Measurements from ENCODE around the gene ELOVL7. TPM values are rescaled to one million over a fixed set of nuclear protein-coding genes. Genes with fewer than 3 reads are reported as not detected.

The ELOVL7 gene
- total RNA-seq, 1 experiment from 2014 or later = 20.0 TPM

DNA sequence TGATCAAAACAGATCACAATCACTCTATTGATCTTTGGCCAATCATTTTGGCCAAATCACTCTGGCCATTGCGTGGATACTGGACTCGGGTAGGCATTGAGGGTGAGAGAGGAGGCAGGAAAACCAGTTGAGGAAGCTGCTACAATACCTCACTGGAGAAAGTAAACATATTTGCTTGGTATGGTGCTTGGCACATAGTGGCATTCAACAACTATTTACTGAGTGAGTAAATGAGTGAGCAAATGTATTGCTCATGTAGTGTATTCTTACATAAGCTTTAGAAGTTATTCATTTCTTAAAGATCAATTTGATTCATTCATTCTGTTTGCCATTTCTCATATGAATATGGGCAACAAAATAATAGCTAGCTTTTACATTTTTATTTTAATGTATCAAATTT, 140.1 kb downstream of the ELOVL7 start:
- H3K27me3 ChIP-seq (ENCODE audit: insufficient read depth, low read length) = no peaks in the 10 kb centered on the region
- H3K4me3 ChIP-seq (replicated peaks in 1 of 2; ENCODE audit: low read depth in 1 of 2, low read length in 2 of 2) = no peak overlapping the region
- H3K9me2 ChIP-seq (ENCODE audit: insufficient read depth) = no peaks in the 10 kb centered on the region
- ChIA-PET CTCF (interaction anchor here (1.6 kb wide), 1 partner anchor 16 kb away, joined by 4 read pairs; no protein-coding TSS in a partner anchor), POLR2A (no interaction called here), RAD21 (ENCODE audit: low non-redundant PET in 1 of 2, low total read pairs in 2 of 2, uncharacterized antibody in 2 of 2, unreplicated experiment in 2 of 2) (no interaction called here)
- H3K79me2 ChIP-seq (ENCODE audit: insufficient read depth, low read length) = peaks cover 6% of the 10 kb centered on the region
- H3K9me3 ChIP-seq (ENCODE audit: control insufficient read depth in 1 of 2, insufficient read depth in 1 of 2, low read depth in 1 of 2, low read length in 2 of 2) = no peaks in the 10 kb centered on the region
- TF ChIP-seq TCF7L2 (IDR thresholded peaks at IDR 0.05; ENCODE audit: borderline replicate concordance, extremely low read depth, insufficient read depth, insufficient read length) = no peak
- TF ChIP-seq FOSL1 (IDR thresholded peaks at IDR 0.05; ENCODE audit: low read depth) = no peak
- no peak for TF ChIP-seq ZFX (IDR thresholded peaks at IDR 0.05)
- TF ChIP-seq YY1 (IDR thresholded peaks at IDR 0.05; ENCODE audit: extremely low read depth, insufficient replicate concordance, low read depth, low read length) = no peak
- TF ChIP-seq ZNF274 (IDR thresholded peaks at IDR 0.05; ENCODE audit: low read depth, low read length) = no peak
- no peak for TF ChIP-seq SP1 (IDR thresholded peaks at IDR 0.05; ENCODE audit: low read depth)
- no peak for TF ChIP-seq POLR2AphosphoS5 (IDR thresholded peaks at IDR 0.05; ENCODE audit: low read depth, low read length)
- H2AFZ ChIP-seq (ENCODE audit: low read depth, low read length, poor library complexity, severe bottlenecking) = no peak overlapping the region
- no peak overlapping the region for H3K9ac ChIP-seq (ENCODE audit: low read length)
- BruUV-seq (replicated peaks) = no TSS peak
- intact Hi-C loops (cut with micrococcal nuclease) = loop anchor here (5.0 kb wide), 1 partner anchor 138 kb away; the partner anchor contains the start of gene ELOVL7
- no peak overlapping the region for H3K4me2 ChIP-seq (ENCODE audit: low read length)
- H3K4me1 ChIP-seq (ENCODE audit: control insufficient read depth in 1 of 2, insufficient read depth in 2 of 2, low read length in 2 of 2) = peaks cover 2 to 17% of the 10 kb centered on the region in 2 experiments; a peak in 2 of 4 replicates
- no peak overlapping the region for H3K27ac ChIP-seq (ENCODE audit: low read depth, low read length)
- no peaks in the 10 kb centered on the region for H4K20me1 ChIP-seq (ENCODE audit: insufficient read depth)
- ATAC-seq (no peak), DNase-seq (ENCODE audit: low read depth, low spot score) (no peak)
- no peaks in the 10 kb centered on the region for H3K36me3 ChIP-seq (ENCODE audit: control insufficient read depth in 1 of 2, insufficient read depth in 2 of 2, low read length in 2 of 2)

Other genes with a start within 250 kb of the ELOVL7 start
- gene DEPDC1B, start 144.1 kb downstream of the ELOVL7 start, total RNA-seq (2021; ENCODE audit: unreplicated experiment) = 39.7 TPM
- 15.1 TPM for gene ERCC8, start 100.8 kb upstream of the ELOVL7 start, total RNA-seq (2021; ENCODE audit: unreplicated experiment)
- gene NDUFAF2, start 100.9 kb upstream of the ELOVL7 start, total RNA-seq (2021; ENCODE audit: unreplicated experiment) = 36.9 TPM